ENCODE results near the gene ZNF205. TPM values are rescaled to one million over a fixed set of nuclear protein-coding genes. Genes with fewer than 3 reads are reported as not detected.

Gene ZNF205
- total RNA-seq, 1 donor from 2014 or later: 15.4 TPM

DNA sequence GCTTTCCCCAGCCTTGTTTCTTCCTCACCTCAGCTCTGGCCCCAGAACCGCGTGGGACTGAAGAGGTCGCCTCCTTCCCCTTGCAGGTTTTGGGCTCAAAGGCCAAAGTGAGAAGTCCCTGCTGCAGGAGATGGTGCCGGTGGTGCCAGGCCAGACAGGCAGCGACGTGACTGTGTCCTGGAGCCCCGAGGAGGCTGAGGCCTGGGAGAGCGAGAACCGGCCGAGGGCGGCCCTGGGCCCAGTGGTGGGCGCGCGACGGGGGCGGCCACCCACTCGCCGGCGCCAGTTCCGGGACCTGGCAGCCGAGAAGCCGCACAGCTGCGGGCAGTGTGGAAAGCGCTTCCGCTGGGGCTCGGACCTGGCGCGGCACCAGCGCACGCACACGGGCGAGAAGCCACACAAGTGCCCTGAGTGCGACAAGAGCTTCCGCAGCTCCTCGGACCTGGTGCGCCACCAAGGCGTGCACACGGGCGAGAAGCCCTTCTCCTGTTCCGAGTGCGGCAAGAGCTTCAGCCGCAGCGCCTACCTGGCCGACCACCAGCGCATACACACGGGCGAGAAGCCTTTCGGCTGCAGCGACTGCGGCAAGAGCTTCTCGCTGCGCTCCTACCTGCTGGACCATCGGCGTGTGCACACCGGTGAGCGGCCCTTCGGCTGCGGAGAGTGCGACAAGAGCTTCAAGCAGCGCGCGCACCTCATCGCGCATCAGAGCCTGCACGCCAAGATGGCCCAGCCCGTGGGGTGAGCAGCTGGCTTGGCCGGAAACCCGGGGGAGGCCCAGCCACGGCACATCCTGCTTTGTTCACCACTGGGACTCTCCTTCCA, 28.4 kb downstream of the ZNF205 start:
- FAIRE-seq (no peak), DNase-seq (ENCODE audit: low read depth) (no peak)
- H3K4me3 Mint-ChIP-seq (ENCODE audit: unreplicated experiment): no peak overlapping the region
- H3K27me3 Mint-ChIP-seq (ENCODE audit: low read depth, unreplicated experiment): peaks cover 2% of the 10 kb centered on the region
- H2AFZ ChIP-seq (ENCODE audit: low read depth, low read length): no peak overlapping the region
- H3K36me3 Mint-ChIP-seq (ENCODE audit: low read depth, unreplicated experiment): peaks cover 17% of the 10 kb centered on the region
- no peak overlapping the region for H3K27ac Mint-ChIP-seq (ENCODE audit: unreplicated experiment)
- no peaks in the 10 kb centered on the region for H3K9me3 Mint-ChIP-seq (ENCODE audit: unreplicated experiment)
- H3K79me2 ChIP-seq (ENCODE audit: insufficient read depth, low read length): peaks cover 11% of the 10 kb centered on the region
- no peak overlapping the region for H3K9ac ChIP-seq (ENCODE audit: low read length)
- H3K4me2 ChIP-seq (ENCODE audit: low read length): no peak overlapping the region
- H3K9me3 ChIP-seq (ENCODE audit: insufficient read depth, low read depth, low read length): no peaks in the 10 kb centered on the region
- H3K4me1 ChIP-seq (ENCODE audit: insufficient read depth, low read length): peaks cover 4% of the 10 kb centered on the region
- TF ChIP-seq, protein P1, sequence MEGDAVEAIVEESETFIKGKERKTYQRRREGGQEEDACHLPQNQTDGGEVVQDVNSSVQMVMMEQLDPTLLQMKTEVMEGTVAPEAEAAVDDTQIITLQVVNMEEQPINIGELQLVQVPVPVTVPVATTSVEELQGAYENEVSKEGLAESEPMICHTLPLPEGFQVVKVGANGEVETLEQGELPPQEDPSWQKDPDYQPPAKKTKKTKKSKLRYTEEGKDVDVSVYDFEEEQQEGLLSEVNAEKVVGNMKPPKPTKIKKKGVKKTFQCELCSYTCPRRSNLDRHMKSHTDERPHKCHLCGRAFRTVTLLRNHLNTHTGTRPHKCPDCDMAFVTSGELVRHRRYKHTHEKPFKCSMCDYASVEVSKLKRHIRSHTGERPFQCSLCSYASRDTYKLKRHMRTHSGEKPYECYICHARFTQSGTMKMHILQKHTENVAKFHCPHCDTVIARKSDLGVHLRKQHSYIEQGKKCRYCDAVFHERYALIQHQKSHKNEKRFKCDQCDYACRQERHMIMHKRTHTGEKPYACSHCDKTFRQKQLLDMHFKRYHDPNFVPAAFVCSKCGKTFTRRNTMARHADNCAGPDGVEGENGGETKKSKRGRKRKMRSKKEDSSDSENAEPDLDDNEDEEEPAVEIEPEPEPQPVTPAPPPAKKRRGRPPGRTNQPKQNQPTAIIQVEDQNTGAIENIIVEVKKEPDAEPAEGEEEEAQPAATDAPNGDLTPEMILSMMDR (IDR thresholded peaks at IDR 0.05; ENCODE audit: insufficient read depth, low read depth, low read length): no peak
- TF ChIP-seq EZH2 (IDR thresholded peaks at IDR 0.05; ENCODE audit: insufficient read depth, low read length): no peak
- peaks cover 9% of the 10 kb centered on the region for H3K4me1 Mint-ChIP-seq (ENCODE audit: low read depth, unreplicated experiment)
- H3K4me3 ChIP-seq (ENCODE audit: insufficient read depth, low read depth, low read length): no peak overlapping the region
- no peaks in the 10 kb centered on the region for H3K36me3 ChIP-seq (ENCODE audit: insufficient read depth, low read length)
- H3K27me3 ChIP-seq (ENCODE audit: insufficient read depth, low read length): no peaks in the 10 kb centered on the region
- no peaks in the 10 kb centered on the region for H4K20me1 ChIP-seq (ENCODE audit: insufficient read depth, low read length)
- H3K27ac ChIP-seq (ENCODE audit: low read depth, low read length): no peak overlapping the region

DNA sequence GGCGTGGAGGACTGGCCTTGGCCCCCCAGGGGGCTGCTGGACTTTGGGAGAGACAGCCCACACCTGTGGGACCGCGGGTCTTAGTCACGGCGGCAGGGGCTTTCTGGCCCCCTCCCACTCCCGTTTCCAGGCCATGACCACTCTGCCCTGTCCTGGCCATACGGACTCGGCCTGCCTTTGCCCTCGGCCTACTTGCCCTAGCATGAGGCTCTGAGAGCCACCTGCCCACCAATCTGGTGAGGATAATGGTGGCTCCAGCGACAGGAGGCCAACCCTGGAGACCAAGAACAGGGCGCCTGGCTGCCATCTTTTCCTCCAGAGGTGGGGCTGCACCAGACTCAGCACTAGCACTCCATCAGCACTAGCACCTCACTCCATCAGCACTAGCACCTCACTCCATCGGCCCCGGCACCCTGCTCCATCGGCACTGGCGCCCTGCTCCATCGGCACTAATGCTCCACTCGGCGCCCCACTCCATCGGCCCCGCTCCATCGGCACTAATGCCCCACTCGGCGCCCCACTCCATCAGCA, 29.5 kb downstream of the ZNF205 start:
- Histone ChIP-seq H3K4me3 (ENCODE audit: insufficient read depth, low read depth, low read length) (no peak overlapping the region), H2AFZ (ENCODE audit: low read depth, low read length) (no peak overlapping the region), H3K4me2 (ENCODE audit: low read length) (no peak overlapping the region), H4K20me1 (ENCODE audit: insufficient read depth, low read length) (no peaks in the 10 kb centered on the region), H3K79me2 (ENCODE audit: insufficient read depth, low read length) (peaks cover 2% of the 10 kb centered on the region), H3K27me3 (ENCODE audit: insufficient read depth, low read length) (no peaks in the 10 kb centered on the region), H3K4me1 (ENCODE audit: insufficient read depth, low read length) (no peaks in the 10 kb centered on the region), H3K9me3 (ENCODE audit: insufficient read depth, low read depth, low read length) (no peaks in the 10 kb centered on the region), H3K27ac (ENCODE audit: low read depth, low read length) (no peak overlapping the region), H3K36me3 (ENCODE audit: insufficient read depth, low read length) (no peaks in the 10 kb centered on the region), H3K9ac (ENCODE audit: low read length) (no peak overlapping the region)
- H3K27me3 Mint-ChIP-seq (ENCODE audit: low read depth, unreplicated experiment): peaks cover 7% of the 10 kb centered on the region
- H3K4me1 Mint-ChIP-seq (ENCODE audit: low read depth, unreplicated experiment): peaks cover 9% of the 10 kb centered on the region
- peaks cover 17% of the 10 kb centered on the region for H3K36me3 Mint-ChIP-seq (ENCODE audit: low read depth, unreplicated experiment)
- H3K4me3 Mint-ChIP-seq (ENCODE audit: unreplicated experiment): no peak overlapping the region
- DNase-seq (ENCODE audit: low read depth) (no peak), FAIRE-seq (no peak)
- H3K9me3 Mint-ChIP-seq (ENCODE audit: unreplicated experiment): no peaks in the 10 kb centered on the region
- no peak overlapping the region for H3K27ac Mint-ChIP-seq (ENCODE audit: unreplicated experiment)
- TF ChIP-seq EZH2 (IDR thresholded peaks at IDR 0.05; ENCODE audit: insufficient read depth, low read length): no peak
- TF ChIP-seq, protein P1 (IDR thresholded peaks at IDR 0.05; ENCODE audit: insufficient read depth, low read depth, low read length): no peak

DNA sequence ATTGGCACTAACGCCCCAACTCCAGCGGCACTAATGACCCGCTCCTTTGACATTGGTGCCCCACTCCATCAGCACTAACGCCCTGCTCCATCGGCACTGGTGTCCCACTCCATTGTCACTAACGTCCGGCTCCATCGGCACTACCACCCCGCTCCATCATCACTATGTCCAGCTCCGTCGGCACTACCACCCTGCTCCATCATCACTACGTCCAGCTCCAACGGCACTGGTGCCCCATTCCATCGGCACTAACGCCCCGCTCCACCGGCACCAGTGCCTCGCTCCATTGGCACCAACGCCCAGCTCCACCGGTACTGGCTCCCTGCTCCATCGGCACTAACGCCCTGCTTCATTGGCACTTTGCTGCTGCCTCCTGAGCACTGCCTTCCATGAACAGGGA, 29.9 kb downstream of the ZNF205 start:
- no peak overlapping the region for H2AFZ ChIP-seq (ENCODE audit: low read depth, low read length)
- H3K4me3 Mint-ChIP-seq (ENCODE audit: unreplicated experiment): no peak overlapping the region

More for the DNA sequence above, 29.9 kb downstream of the ZNF205 start:
- H3K27me3 Mint-ChIP-seq (ENCODE audit: low read depth, unreplicated experiment): peaks cover 7% of the 10 kb centered on the region
- FAIRE-seq (no peak), DNase-seq (ENCODE audit: low read depth) (no peak)
- Histone ChIP-seq H3K36me3 (ENCODE audit: insufficient read depth, low read length) (no peaks in the 10 kb centered on the region), H3K79me2 (ENCODE audit: insufficient read depth, low read length) (no peaks in the 10 kb centered on the region), H3K9me3 (ENCODE audit: insufficient read depth, low read depth, low read length) (no peaks in the 10 kb centered on the region), H3K9ac (ENCODE audit: low read length) (no peak overlapping the region), H3K4me2 (ENCODE audit: low read length) (no peak overlapping the region), H4K20me1 (ENCODE audit: insufficient read depth, low read length) (no peaks in the 10 kb centered on the region), H3K4me3 (ENCODE audit: insufficient read depth, low read depth, low read length) (no peak overlapping the region), H3K27ac (ENCODE audit: low read depth, low read length) (no peak overlapping the region), H3K4me1 (ENCODE audit: insufficient read depth, low read length) (no peaks in the 10 kb centered on the region), H3K27me3 (ENCODE audit: insufficient read depth, low read length) (no peaks in the 10 kb centered on the region)
- no peaks in the 10 kb centered on the region for H3K9me3 Mint-ChIP-seq (ENCODE audit: unreplicated experiment)
- no peak overlapping the region for H3K27ac Mint-ChIP-seq (ENCODE audit: unreplicated experiment)
- no peak for TF ChIP-seq EZH2 (IDR thresholded peaks at IDR 0.05; ENCODE audit: insufficient read depth, low read length)
- TF ChIP-seq, protein P1 (IDR thresholded peaks at IDR 0.05; ENCODE audit: insufficient read depth, low read depth, low read length): no peak
- H3K36me3 Mint-ChIP-seq (ENCODE audit: low read depth, unreplicated experiment): peaks cover 17% of the 10 kb centered on the region
- H3K4me1 Mint-ChIP-seq (ENCODE audit: low read depth, unreplicated experiment): peaks cover 9% of the 10 kb centered on the region
